Liver (tissue), 9 donors: Measurements from ENCODE around the gene ACSS1. TPM values are rescaled to one million over a fixed set of nuclear protein-coding genes. Genes with fewer than 3 reads are reported as not detected.

Experiments used
- DNase-seq: peaks from one replicate; pipeline ENCODE4 v3.0.0-alpha.2; 2017; ENCODE audit warnings: low spot score
- H3K27ac ChIP-seq, 2 donors: one replicate each; pipeline ENCODE4 v1.7.0; 2013; ENCODE audit warnings: inconsistent platforms in 2 of 2, low read length in 2 of 2, control low read depth in 1 of 2, low read depth in 1 of 2, mild to moderate bottlenecking in 1 of 2
- H3K27me3 ChIP-seq, 4 donors: one replicate each; pipeline versions ENCODE4 v1.6.1 to v1.7.0; 2013; ENCODE audit warnings: low read length in 3 of 4, inconsistent platforms in 1 of 4, mild to moderate bottlenecking in 1 of 4, moderate library complexity in 1 of 4; ENCODE audit not compliant: control insufficient read depth in 4 of 4, insufficient read depth in 4 of 4
- H3K36me3 ChIP-seq, 4 donors: one replicate each; pipeline versions ENCODE4 v1.6.1 to v1.7.0; 2013; ENCODE audit warnings: low read length in 3 of 4, mild to moderate bottlenecking in 3 of 4, low read depth in 1 of 4, moderate library complexity in 1 of 4; ENCODE audit not compliant: control insufficient read depth in 4 of 4, insufficient read depth in 3 of 4
- H3K4me1 ChIP-seq, 4 donors: one replicate each; pipeline versions ENCODE4 v1.6.1 to v1.7.0; 2013; ENCODE audit warnings: low read length in 3 of 4, mild to moderate bottlenecking in 3 of 4, moderate library complexity in 1 of 4; ENCODE audit not compliant: control insufficient read depth in 4 of 4, insufficient read depth in 4 of 4
- H3K4me3 ChIP-seq, 3 donors: one replicate each; pipeline versions ENCODE4 v1.6.1 to v1.7.0; 2013; ENCODE audit warnings: low read length in 3 of 3, control low read depth in 1 of 3, low read depth in 1 of 3, mild to moderate bottlenecking in 1 of 3
- H3K9ac ChIP-seq, 2 donors: one replicate each; pipeline ENCODE4 v1.7.0; 2013; ENCODE audit warnings: low read length in 2 of 2, mild to moderate bottlenecking in 2 of 2, moderate library complexity in 2 of 2, control low read depth in 1 of 2, low read depth in 1 of 2
- H3K9me3 ChIP-seq, 4 donors: one replicate each; pipeline versions ENCODE4 v1.6.1 to v1.7.0; 2013; ENCODE audit warnings: low read length in 3 of 4; ENCODE audit not compliant: control insufficient read depth in 4 of 4
- ATF3 ChIP-seq: IDR thresholded peaks from 2 replicates; pipeline ENCODE4 v1.6.1; 2016; ENCODE audit warnings: antibody characterized with exemption
- CTCF ChIP-seq: fragments of 150-350 bp; IDR thresholded peaks from 2 replicates; pipeline ENCODE4 v1.5.1; 2017; ENCODE audit warnings: improper control_type of control experiment, low read depth, low read length; ENCODE audit not compliant: missing input control
- FOXA1 ChIP-seq: IDR thresholded peaks from 2 replicates; pipeline ENCODE4 v1.6.1; 2016; ENCODE audit warnings: antibody characterized with exemption
- FOXA2 ChIP-seq: IDR thresholded peaks from 2 replicates; pipeline ENCODE4 v1.6.1; 2016; ENCODE audit warnings: antibody characterized with exemption
- GABPA ChIP-seq, 2 donors: IDR thresholded peaks in 1 of 2; conservative IDR thresholded peaks in 1 of 2; 2 replicates each; pipeline ENCODE4 v1.6.1; 2016; ENCODE audit warnings: antibody characterized with exemption in 2 of 2, mild to moderate bottlenecking in 1 of 2, moderate library complexity in 1 of 2
- HNF4A ChIP-seq, 2 donors: conservative IDR thresholded peaks; 2 replicates each; pipeline ENCODE4 v1.6.1; 2016; ENCODE audit warnings: antibody characterized with exemption in 2 of 2, mild to moderate bottlenecking in 2 of 2
- HNF4G ChIP-seq: IDR thresholded peaks from 2 replicates; pipeline ENCODE4 v1.6.1; 2016; ENCODE audit warnings: antibody characterized with exemption
- JUND ChIP-seq, 2 donors: IDR thresholded peaks; 2 replicates each; pipeline ENCODE4 v1.6.1; 2016; ENCODE audit warnings: antibody characterized with exemption in 2 of 2
- MAX ChIP-seq: IDR thresholded peaks from 2 replicates; pipeline ENCODE4 v1.6.1; 2016; ENCODE audit warnings: antibody characterized with exemption
- NR2F2 ChIP-seq: IDR thresholded peaks from 2 replicates; pipeline ENCODE4 v1.6.1; 2016; ENCODE audit warnings: antibody characterized with exemption
- RAD21 ChIP-seq, 2 donors: IDR thresholded peaks; 2 replicates each; pipeline ENCODE4 v1.6.1; 2016; ENCODE audit warnings: antibody characterized with exemption in 2 of 2, mild to moderate bottlenecking in 2 of 2
- REST ChIP-seq: IDR thresholded peaks from 2 replicates; pipeline ENCODE4 v1.6.1; 2016; ENCODE audit warnings: antibody characterized with exemption, mild to moderate bottlenecking
- RXRA ChIP-seq, 2 donors: IDR thresholded peaks; 2 replicates each; pipeline ENCODE4 v1.6.1; 2017 to 2018; ENCODE audit warnings: antibody characterized with exemption in 2 of 2, mild to moderate bottlenecking in 1 of 2
- SP1 ChIP-seq: IDR thresholded peaks from 2 replicates; pipeline ENCODE4 v1.6.1; 2018; ENCODE audit warnings: antibody characterized with exemption, mild to moderate bottlenecking
- TAF1 ChIP-seq: conservative IDR thresholded peaks from 2 replicates; pipeline ENCODE4 v1.6.1; 2016; ENCODE audit warnings: antibody characterized with exemption, mild to moderate bottlenecking
- YY1 ChIP-seq: IDR thresholded peaks from 2 replicates; pipeline ENCODE4 v1.6.1; 2016; ENCODE audit warnings: antibody characterized with exemption, mild to moderate bottlenecking
- WGBS: extraction: QIAGEN DNeasy Blood & Tissue Kit; methylation state at CpG from one replicate; pipeline ENCODE4 v1.1.7; 2013; 5-methylcytosine and 5-hydroxymethylcytosine counted together
- polyA plus RNA-seq, 2 donors: library from polyadenylated mRNA; stranded (reverse) in 1 of 2; unstranded in 1 of 2; fragments of 200-250 nt in 1 of 2; fragments of >200 nt in 1 of 2; fragmentation: Nextera tagmentation in 1 of 2; extraction: Ambion mirVana in 1 of 2; gene quantifications; one replicate each; pipeline versions ENCODE4 v1.2.1 to v1.2.3, GENCODE V29; 2013 to 2015
- total RNA-seq, 2 donors: library from RNA; depleted of rRNA; stranded (reverse); fragments of >200 nt; gene quantifications; one replicate each; pipeline ENCODE4 v1.2.3, GENCODE V29; 2014
- TF ChIP-seq, protein P1 (sequence below): IDR thresholded peaks from 2 replicates; pipeline ENCODE4 v1.6.1; 2016; ENCODE audit warnings: antibody characterized with exemption
- donor health status: healthy.
- donor health status: healthy.
- donor health status: healthy.
- donor health status: healthy.
- donor health status: healthy.

Gene ACSS1
- total and polyA plus RNA-seq, 4 donors = 5.3 to 87.5 (median 22.1) TPM

GRCh38 chr20:25013478-25014380 is 44.2 kb downstream of the ACSS1 start:
- TF ChIP-seq YY1 (no peak), RXRA (IDR thresholded peaks at IDR 0.05) (no peak), RAD21 (IDR thresholded peaks at IDR 0.05) (no peak), JUND (IDR thresholded peaks at IDR 0.05) (no peak), ATF3 (no peak), FOXA2 (no peak), TAF1 (no peak), HNF4A (conservative IDR thresholded peaks at IDR 0.05) (no peak), CTCF (no peak), GABPA (IDR thresholded peaks at IDR 0.05 in 1 of 2, conservative IDR thresholded peaks at IDR 0.05 in 1 of 2) (no peak), HNF4G (no peak), FOXA1 (no peak), SP1 (no peak), NR2F2 (no peak), REST (no peak), MAX (no peak)
- TF ChIP-seq, protein P1, sequence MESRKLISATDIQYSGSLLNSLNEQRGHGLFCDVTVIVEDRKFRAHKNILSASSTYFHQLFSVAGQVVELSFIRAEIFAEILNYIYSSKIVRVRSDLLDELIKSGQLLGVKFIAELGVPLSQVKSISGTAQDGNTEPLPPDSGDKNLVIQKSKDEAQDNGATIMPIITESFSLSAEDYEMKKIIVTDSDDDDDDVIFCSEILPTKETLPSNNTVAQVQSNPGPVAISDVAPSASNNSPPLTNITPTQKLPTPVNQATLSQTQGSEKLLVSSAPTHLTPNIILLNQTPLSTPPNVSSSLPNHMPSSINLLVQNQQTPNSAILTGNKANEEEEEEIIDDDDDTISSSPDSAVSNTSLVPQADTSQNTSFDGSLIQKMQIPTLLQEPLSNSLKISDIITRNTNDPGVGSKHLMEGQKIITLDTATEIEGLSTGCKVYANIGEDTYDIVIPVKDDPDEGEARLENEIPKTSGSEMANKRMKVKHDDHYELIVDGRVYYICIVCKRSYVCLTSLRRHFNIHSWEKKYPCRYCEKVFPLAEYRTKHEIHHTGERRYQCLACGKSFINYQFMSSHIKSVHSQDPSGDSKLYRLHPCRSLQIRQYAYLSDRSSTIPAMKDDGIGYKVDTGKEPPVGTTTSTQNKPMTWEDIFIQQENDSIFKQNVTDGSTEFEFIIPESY = no peak
- H3K4me1 ChIP-seq = peaks cover 10 to 34% (median 19%) of the 10 kb centered on the region in 4 donors
- no peak overlapping the region for H3K9ac ChIP-seq
- H3K9me3 ChIP-seq = no peaks in the 10 kb centered on the region
- WGBS = 96% methylated on average over 25 of the region's 25 CpGs
- H3K27ac ChIP-seq = no peak overlapping the region
- no peak overlapping the region for H3K4me3 ChIP-seq
- H3K36me3 ChIP-seq = no peaks in the 10 kb centered on the region
- DNase-seq = no peak
- H3K27me3 ChIP-seq = no peaks in the 10 kb centered on the region
